AG20443 (cell line): ENCODE measurements around the gene MSH3.
A peak's percentile ranks its signal among the peaks of the same experiment; 100 is the strongest.
"Not testable (repeated sequence)": the region's sequence is repeated elsewhere in the genome, so short reads cannot be mapped to it uniquely, and the experiment has no call there.

Source experiments
- DNase-seq: peaks from one replicate; pipeline ENCODE4 v3.0.0; 2012; ENCODE audit warnings: low spot score, mixed read lengths

MSH3 gene

DNA sequence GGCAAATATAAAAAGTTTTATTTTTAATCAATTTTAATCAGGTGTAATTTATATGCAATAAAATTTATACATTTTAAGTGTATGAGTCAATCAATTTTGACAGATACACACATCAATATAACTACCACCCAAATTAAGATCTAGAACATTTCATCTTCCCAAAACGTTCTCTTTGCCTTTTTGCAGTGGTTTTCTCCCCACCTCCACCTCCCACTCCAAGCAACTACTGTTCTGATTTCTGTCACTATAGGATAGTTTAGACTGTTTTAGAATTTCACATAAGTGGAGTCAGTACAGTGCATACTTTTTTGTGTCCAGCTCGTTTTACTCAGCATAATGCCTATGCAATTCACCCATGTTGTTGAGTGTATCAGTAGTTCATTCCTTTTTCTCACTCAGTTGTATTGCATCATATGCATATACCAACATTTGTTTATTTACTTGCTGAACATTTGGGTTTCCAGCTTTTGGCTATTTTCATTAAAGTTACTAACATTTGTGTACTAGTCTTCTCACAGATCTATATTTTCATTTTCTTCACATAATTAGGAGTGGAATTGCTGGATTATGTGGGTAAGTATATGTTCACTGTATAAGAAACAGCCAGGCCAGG, 52.5 kb downstream of the MSH3 start:
- no peak for DNase-seq

DNA sequence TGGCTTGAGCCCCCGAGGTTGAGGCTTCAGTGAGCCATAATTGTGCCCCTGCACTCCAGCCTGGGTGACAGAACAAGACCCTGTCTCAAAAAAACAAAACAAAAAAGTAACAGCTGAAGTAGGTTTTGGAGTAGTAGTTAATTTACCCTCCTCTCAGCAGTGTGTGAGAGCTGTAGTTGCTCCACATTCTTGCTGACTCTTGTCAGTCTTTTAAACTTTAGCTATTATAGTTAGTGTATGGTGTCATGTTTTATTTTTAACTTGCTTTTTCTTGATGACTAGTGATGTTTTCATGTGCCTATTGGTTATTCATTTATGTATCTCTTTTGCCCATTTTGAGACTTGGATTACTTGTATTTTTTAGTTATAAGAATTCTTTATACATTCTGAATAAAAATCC, 53.2 kb downstream of the MSH3 start:
- peak; percentile 30 for DNase-seq

DNA sequence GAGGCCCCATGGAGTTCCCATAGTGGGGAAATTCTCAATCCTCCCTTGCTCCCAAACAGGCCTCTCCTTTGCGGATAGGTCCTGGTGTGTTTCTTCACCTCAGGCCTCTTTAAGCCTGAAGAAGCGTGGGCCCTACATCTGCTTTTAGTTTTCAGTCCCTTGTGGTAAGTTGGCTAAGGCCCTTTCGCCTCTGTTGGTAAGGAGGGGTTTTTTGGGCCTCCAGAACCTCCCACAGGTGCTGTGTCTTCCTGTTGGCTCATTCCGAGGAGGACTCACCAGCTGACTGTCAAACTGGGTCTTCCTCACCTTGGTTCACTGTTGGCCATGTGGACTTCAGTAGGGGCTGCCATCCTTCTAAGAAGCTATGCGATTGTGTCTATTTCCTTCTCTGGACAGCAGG, 56.8 kb downstream of the MSH3 start:
- DNase-seq, result no peak

DNA sequence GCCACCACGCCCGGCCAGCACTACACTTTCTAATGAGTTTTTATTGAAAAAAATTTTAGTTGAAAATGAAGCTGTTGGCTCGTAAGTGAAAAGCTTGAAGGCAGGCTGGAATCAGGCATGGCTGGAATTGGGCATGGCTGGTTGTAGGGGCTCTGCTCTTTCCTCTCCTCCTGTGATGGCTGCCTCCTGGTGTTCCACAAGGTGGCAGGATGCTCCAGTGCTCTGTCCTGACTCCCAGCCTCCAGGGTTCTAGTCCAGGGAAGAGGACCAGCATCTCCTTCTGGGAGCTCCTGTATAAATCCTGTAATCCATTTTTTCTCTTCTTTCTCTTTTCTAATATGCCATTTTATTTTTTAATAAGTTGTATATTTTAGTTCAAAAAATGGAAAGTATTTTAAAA, 57.5 kb downstream of the MSH3 start:
- DNase-seq, result peak; percentile 45

DNA sequence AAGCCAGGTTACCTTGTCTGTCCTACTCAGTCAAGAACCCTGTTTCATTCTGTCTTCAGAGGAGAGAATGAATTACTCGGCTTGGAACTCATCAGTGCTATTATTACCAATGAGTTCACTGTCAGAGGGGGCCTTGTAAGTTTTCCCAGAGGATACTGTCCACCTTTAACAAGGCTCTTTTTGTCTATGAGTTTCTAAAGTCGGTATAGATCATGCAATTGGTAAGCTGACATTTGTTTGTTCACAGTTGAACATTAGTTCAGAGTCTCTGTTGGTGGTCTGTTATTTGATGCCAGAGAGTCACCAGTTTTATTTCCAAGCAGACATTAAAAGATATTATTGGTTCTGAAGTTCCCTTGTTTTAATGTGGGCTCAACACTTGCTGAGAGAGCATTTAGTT, 58.5 kb downstream of the MSH3 start:
- DNase-seq, result no peak

DNA sequence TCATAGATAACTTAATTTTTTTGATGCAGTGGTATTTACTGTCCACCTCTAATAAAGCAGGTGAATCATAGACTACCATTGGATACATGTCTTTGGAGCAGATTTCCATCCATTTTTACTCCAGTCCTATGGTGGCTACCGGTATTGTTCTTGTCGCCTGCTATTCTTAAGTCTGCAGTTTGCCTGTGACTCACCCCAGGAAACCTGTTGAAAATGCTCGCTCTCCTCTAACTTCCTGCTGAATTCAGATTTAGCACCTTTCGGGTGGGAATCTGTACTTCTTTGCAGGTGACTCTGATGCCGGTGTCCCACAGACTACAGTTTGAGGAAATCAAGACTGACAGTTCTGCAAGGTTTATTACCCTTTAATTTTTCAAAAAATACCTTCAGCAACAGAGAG, 59.2 kb downstream of the MSH3 start:
- no peak for DNase-seq

DNA sequence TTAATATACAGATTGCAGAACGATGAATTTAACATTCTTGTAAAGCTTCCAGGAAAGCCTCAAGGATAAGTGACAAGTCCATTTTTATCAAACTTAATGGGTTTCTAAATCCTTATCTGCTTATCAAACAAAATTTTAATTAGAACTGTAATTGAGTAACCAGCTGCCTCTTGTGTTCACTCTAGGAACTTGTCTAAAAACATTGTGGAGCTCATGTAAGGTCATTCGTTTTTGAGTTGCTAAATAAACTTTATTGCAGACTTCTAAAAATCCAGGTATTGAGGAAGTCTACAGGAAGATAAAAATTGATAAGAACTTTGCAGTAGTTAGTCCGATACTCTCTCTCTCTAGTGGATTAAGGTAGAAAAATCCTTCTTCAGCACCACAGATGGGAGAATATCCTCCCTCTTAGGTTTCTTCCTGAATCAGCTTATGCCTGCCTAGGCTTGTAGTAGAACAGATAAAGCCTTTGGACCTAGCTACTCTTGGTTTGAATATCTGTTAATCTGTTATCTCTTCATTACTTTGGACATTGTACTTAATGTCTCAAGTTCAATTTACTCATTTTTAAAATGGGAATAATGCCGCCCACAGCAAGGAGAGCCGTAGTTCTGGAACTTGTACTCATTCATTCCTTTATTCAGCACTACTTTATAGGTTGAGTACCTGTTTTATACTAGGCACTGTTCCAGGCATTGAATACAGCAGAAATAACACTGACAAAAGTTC, 60.3 kb downstream of the MSH3 start:
- DNase-seq, result no peak

DNA sequence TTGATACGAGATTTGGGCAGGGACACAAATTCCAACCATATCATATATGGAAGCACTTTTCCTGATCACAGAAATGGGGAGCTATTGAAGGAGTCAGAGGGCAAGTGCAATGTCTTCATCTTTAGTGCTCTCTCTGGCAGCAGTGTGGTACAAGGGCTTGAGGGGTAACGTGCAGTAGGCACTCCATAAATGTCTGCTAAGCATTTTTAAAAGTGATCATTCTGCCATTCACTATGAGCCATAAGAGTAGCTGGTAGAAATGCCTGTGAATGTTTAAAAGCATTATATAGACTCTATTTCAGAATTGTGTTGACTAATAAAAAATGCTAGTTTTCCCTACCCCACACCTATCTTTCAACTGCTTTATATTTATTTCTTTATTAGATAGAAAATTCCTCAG, 61.4 kb downstream of the MSH3 start:
- no peak for DNase-seq

DNA sequence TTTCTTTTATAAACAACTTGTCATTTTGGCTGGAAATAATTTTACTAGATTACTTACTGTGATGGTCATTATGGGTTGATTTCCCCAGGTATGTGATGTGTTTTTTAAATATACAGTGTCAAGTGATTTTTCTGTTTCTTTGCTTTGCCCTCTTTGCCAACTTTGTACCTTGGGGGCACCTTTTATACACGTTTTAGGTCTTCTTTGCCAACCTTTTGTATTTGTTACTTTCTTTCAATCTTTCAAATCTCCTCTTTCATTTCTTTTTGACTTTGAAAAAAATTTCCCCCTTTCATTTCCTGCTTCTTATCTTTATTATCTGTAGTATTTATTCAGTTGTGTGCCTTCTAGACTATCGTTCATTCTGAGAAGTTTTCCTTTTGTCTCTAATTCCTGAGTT, 65.7 kb downstream of the MSH3 start:
- no peak for DNase-seq

DNA sequence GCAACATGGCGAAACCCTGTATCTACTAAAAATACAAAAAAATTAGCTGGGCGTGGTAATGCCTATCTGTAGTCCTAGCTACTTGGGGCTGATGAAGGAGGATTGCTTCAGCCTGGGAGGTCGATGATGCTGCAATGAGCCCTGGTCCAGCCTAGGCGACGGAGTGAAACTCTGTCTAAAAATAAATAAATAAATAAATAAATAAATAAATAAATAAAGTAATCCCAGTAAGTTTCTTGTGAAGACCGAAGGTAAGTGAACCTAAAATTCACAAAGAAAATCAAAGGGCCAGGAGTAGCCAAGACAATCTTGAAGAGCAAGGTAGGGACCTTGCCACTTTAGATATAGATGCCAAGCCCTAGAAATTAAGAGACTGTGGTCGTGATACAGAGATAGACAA, 68.5 kb downstream of the MSH3 start:
- DNase-seq, result no peak

DNA sequence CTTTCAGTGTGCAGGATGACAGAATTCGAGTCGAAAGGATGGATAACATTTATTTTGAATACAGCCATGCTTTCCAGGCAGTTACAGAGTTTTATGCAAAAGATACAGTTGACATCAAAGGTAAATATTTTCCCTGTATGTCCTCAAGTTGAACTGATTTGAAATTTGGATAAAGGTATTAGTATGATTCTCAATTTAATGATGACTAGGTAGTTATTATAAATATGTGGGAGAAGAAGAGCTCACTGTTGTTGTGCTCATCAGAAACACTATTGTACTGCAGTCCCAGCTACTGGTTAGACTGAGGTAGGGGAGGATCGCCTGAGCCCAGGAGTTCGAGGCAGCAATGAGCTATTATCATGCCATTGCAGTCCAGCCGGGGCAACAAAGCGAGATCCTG, 71.0 kb downstream of the MSH3 start:
- no peak for DNase-seq

DNA sequence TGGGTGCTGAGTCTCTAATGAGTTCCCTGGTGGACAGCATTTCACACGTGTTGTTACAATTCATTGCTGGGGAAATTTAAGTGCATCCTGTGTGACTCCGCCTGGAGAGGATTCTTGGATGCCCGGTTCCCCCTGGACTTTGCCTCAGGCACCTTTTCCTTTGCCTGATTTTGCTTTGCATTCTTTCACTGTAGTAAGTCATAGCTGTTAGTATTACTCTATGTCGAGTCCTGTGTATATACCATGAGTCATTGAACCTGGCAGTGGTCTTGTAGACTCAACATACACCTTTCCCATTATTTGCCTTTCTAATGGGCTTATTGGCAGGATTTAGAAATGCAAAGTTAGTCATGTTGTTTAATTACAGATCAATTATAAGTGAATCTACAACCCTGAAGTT, 82.3 kb downstream of the MSH3 start:
- no peak for DNase-seq

DNA sequence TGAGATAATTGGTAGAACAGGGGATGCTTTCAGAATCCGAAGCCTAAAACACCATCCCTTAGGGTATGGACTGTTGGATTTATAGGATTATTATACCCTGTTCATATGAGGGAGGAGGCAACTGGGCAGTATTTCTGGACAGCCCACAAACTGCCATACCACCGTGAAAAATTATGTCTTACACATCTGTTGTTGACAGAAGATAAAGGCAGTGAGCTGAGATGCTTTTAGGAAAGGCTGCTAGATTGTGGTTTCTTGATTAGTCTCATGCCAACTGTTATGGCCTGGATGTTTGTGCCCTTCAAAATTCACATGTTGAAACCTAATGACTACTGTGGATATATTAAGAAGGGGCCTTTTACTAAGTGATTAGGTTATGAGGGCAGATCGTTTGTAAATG, 84.0 kb downstream of the MSH3 start:
- DNase-seq, result no peak

DNA sequence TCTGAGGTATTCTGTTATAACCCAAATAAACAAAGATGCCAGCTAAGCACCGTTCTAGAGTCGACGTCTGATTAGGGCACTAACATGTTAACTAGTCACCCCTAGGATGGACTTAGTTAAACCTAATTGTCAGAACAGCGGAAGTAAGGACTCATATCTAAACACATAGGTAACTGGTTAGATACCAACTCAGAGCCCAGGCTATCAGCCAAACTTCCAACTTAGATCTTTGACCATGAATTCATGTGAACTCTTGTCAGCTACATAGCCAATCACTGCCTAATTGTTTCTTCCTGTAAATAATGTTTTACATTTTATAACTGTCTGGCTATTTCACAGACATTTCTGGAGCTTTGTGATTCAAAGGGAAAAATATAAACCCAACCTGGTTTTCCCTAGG, 84.6 kb downstream of the MSH3 start:
- DNase-seq, result no peak

DNA sequence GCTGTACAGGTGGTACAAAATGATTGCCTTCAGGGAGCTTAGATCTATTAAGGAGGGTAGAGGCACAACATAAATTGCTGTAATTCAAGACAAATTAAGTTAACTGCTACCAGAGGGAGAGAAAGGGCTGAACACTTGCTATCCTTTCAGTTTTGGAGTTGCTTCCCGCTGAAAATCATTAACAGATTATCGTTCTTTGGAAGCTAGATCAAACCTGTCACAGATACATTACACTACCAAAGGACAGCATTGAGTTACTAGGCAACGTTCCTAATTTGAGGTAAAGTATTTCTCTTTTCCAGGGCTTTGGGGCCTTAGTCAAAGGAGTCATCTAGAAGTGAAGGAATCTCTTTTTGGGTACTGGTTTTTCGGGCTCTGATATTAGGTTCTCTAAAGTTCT, 85.0 kb downstream of the MSH3 start:
- no peak for DNase-seq

DNA sequence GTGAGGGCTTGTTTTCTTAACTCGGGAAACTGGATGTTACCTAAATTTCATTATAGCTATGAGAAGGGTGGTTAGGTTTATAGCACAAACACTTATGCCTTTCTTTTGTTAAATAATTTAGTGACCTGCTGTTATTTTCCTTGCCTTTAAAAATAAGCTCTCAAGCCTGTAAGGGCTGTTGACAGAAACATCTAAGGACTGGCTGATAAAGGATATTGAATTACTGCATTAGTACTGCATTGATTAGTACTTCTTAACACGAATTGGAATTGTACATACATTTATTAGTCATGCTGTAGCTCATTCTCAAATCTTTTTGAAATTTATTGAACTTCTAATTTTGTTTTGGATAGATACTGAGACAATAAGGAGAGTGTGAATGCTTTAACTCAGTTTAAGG, 85.4 kb downstream of the MSH3 start:
- no peak for DNase-seq

DNA sequence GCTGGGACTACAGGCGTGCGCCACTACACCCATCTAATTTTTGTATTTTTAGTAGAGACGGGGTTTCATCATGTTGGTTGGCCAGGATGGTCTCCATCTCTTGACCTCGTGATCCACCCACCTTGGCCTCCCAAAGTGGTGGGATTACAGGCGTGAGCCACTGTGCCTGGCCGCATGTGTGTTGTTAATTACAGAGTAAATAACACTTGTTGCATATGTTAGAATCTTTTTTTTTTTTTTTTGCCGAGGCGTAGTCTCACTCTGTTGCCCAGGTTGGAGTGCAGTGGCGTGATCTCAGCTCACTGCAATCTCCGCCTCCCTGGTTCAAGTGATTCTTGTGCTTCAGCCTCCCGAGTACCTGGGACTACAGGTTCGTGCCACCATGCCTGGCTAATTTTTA, 86.0 kb downstream of the MSH3 start:
- DNase-seq, result not testable (repeated sequence)

DNA sequence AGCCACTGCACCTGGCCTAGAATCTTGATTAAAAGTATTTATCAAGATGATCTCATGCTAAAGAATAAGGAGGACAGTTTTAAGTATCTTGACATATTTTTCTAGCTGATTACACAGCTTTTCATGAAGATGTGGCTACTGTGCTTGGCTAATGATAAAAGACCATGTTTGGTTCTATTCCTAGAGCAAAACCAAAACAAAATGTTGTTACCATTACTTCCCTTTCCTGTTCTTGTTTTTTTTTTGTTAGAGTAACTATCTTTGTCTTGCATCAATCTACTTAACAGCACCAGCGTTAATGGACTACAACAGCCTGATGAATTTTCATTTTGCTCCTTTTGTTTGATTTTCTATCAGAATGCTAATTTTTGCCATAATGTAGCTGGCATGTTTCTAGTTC, 86.5 kb downstream of the MSH3 start:
- no peak for DNase-seq

DNA sequence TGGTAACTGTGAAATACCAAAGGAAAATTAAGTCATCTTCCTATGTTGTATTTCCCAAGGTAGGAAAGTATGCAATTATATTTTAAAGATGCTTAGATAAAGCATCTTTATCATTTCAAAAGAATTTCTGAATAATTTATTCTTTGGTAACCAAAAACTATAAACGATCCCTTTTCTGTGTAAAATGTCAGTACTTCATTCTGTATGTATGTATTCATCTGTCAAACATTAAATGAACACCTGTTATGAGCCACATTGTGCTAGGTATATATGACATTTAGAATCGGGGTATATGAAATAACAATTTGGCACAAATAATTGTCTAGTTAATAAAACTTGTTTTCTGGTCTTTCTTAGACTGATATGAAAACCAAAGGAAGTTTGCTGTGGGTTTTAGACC, 89.7 kb downstream of the MSH3 start:
- no peak for DNase-seq

DNA sequence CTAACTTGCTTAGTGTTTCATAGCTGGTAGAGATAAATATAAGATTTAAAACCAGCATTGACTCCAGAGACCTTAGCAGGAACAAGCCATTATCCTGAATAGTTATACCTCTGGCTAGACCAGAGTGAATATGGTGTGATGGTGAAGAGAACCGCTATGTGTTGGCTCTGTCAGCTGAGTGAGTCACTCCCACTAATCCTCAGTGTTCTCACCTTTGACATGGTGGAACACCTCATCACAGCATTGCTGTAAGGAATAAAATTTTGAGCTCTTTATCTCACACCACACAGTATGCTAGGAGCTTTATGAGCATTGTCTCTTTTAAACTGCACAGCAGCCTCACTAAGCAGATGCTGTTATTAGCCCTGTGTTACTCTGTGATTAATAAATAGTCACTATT, 91.0 kb downstream of the MSH3 start:
- DNase-seq, result no peak

DNA sequence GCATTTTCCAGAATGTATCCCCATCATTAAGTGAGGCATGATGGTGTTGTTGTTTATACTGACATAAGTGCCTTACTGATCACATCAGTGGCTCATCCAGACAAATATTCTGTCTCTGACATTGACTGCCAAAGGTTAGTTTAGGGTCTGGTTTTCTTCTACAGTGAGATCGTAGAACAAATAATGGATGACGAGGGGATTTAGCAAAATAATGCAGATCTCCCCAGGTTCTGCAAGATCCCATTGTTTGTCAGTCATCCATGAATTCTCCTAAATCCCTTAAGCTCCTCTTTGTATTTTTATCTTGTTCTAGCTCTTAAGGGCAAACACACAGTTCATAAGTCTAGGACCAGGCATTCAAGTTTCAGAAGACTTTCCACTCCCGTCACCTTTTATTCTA, 93.5 kb downstream of the MSH3 start:
- no peak for DNase-seq

DNA sequence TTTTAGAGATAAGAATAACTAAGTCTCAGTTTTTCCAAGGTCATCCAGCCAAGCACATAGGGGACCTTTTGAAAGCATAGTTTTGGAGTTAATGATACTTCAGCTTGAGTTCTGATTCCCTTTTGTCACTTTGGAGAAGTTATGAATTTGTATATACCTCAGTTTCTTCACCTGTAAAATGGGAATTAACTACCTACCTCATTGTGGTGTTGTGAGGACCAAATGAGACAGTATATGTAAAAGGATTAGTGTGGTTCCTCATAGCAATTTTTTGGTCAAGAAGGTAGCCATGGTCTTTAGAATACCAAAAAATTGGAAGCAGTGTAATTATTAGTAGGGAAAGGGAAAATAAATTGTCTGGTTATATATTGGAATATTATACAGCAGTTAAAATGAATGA, 98.0 kb downstream of the MSH3 start:
- DNase-seq, result no peak

DNA sequence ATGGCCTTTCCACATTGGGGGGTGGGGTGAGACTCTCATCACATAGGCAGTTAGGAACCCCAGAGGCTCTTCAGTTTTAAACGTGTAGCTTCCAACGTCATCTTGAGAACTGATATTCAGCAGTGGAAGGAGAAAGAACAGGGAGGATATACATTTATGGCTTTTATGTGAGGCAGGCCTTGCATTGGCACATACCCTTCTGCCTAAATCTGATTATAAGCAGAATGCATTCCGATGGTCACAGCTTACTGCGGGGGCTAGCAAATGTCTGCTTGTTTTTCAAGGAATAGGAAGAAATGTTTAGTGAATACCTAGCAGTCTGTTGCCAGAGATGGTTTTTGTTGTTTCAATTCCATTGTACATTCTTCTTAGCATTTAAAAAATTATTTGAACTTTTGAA, 99.3 kb downstream of the MSH3 start:
- no peak for DNase-seq

DNA sequence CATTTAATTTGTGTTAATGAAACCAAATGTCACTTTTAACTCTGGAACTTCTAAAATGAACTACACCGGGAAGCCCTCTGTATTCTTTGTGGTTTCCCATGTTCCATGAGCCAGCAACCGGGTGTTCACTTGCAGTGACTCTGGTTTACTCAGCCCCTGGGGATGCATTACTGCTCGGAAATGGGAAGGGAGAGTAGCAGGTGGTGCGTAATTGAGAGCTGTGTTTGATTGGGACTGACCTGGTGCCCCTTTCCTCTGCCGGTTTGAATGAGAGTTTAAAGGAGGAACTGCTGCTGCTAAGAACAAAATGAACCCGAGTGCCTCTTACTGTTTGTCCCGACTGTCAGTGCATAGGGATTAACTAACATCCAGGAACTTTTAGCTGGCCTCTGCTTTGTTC, 100.4 kb downstream of the MSH3 start:
- no peak for DNase-seq
